NB4 (cell line): ENCODE measurements around the gene RREB1.

Experiments
- CTCF ChIP-seq: IDR thresholded peaks from one replicate; pipeline ENCODE4 v1.5.1; 2012; ENCODE audit warnings: low read depth, low read length
- POLR2A ChIP-seq: IDR thresholded peaks from 2 replicates; pipeline ENCODE4 v1.6.1; 2011; ENCODE audit warnings: mild to moderate bottlenecking; ENCODE audit not compliant: insufficient read length; ENCODE audit errors: extremely low read depth

DNA sequence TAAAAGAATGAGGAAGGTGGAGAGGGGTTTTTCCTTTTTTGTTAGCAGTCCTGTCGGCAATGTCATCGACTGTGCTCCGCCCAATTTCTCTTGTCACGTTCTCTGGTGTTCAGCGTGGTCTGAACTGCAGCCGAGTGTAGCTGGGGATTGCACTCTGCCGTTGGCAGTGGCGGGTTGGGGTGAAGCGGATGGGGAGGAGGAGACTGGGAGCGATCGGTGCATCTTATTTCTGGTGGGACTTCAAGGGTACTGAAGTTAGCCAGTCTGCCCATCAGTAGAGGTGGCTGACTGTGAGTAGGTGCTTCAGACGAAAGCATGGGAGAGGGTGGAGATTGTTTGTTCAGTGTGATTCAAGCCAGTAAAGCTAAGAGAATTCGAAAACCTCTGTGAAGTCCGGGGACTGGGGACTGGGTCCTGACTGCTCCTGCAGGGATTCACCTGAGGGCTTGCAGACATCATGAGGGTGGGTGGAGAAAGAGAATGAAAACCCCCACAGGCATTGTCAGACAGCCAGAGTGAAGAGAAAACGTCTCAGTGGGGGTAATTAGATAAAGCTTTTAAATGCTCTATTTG, 5.1 kb downstream of the RREB1 start:
- no peak for TF ChIP-seq CTCF
- no peak for TF ChIP-seq POLR2A
